ENCODE measurements around the gene SARS1. TPM values are rescaled to one million over a fixed set of nuclear protein-coding genes. Genes with fewer than 3 reads are reported as not detected.
A peak's percentile ranks its signal among the peaks of the same experiment; 100 is the strongest.

The SARS1 gene
- total and polyA plus RNA-seq, 2 of the 13 experiments (the other 11 are each of a cell fraction or from before 2014, with no cell fraction given), result 103 to 134 TPM

- peak; percentile 68; the same call in 1 of the 2 replicates for TF ChIP-seq PATZ1 (CRISPR knock-in tag; IDR thresholded peaks at IDR 0.05)
- no peak for TF ChIP-seq TCF12 (IDR thresholded peaks at IDR 0.05)
- TF ChIP-seq TCF12 (CRISPR knock-in tag; IDR thresholded peaks at IDR 0.05), result 0 out of 2 replicates have a peak, but pooled peaks have one; percentile 33
- no peak for TF ChIP-seq FOXO4 (CRISPR knock-in tag; conservative IDR thresholded peaks at IDR 0.05)
- TF ChIP-seq HOXA3 (CRISPR knock-in tag; IDR thresholded peaks at IDR 0.05), result no peak
- TF ChIP-seq ZBTB46 (CRISPR knock-in tag; IDR thresholded peaks at IDR 0.05; ENCODE audit: borderline replicate concordance), result no peak
- TF ChIP-seq DZIP1 (CRISPR knock-in tag; IDR thresholded peaks at IDR 0.05), result no peak
- no peak for TF ChIP-seq ZSCAN5A (CRISPR knock-in tag; IDR thresholded peaks at IDR 0.05; ENCODE audit: borderline replicate concordance)
- TF ChIP-seq ZSCAN12 (CRISPR knock-in tag; IDR thresholded peaks at IDR 0.05), result no peak
- TF ChIP-seq PRDM4 (CRISPR knock-in tag; IDR thresholded peaks at IDR 0.05; ENCODE audit: borderline replicate concordance), result no peak
- TF ChIP-seq HNRNPUL1 (IDR thresholded peaks at IDR 0.05; ENCODE audit: low read depth, low read length), result no peak
- no peak for TF ChIP-seq KLF9 (CRISPR knock-in tag; IDR thresholded peaks at IDR 0.05; ENCODE audit: low read depth)
- TF ChIP-seq SP5 (CRISPR knock-in tag; IDR thresholded peaks at IDR 0.05; ENCODE audit: borderline replicate concordance, low read depth), result peak; percentile 76; the same call in 1 of the 2 replicates
- TF ChIP-seq MED8 (CRISPR knock-in tag; IDR thresholded peaks at IDR 0.05; ENCODE audit: insufficient replicate concordance), result no peak
Observed at GRCh38 chr1:109213824-109214693, at the start of gene SARS1 (continued).

All from HepG2 (cell line).